Upper lobe of left lung (tissue), 4 donors: Measurements from ENCODE around the gene CANT1.

ENCODE experiments used
- POLR2A ChIP-seq, 4 donors: fragments of 450-650 bp; IDR thresholded peaks; one replicate each; pipeline ENCODE4 v1.5.1; 2016 to 2017; ENCODE audit warnings: antibody characterized with exemption in 4 of 4, mild to moderate bottlenecking in 2 of 4
- TF ChIP-seq, protein P1 (sequence below), 6 experiments: fragments of 450-650 bp in 4 of 6; fragments of 200-600 bp in 2 of 6; sonication (generic) in 2 of 6; IDR thresholded peaks; one replicate each; pipeline ENCODE4 v1.5.1; 2016 to 2019; ENCODE audit warnings: antibody characterized with exemption in 6 of 6

DNA sequence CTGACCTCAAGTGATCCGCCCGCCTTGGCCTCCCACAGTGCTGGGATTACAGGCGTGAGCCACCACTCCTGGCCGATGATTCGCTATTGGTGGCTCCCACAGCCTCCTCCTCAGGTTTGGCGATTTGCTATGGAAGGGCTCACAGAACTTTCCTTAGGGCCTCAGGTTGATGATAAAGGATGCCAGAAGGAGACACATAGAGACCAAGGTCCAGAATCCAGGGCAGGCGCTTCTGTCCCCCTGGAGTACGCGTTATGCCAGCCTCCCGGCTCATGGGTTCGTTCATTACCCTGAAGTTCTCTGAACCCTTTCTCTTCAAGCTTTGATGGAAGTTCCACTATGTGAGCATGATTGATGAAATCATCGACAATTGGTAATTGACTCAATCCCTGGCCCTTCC, 49.8 kb downstream of the CANT1 start:
- TF ChIP-seq, protein P1, sequence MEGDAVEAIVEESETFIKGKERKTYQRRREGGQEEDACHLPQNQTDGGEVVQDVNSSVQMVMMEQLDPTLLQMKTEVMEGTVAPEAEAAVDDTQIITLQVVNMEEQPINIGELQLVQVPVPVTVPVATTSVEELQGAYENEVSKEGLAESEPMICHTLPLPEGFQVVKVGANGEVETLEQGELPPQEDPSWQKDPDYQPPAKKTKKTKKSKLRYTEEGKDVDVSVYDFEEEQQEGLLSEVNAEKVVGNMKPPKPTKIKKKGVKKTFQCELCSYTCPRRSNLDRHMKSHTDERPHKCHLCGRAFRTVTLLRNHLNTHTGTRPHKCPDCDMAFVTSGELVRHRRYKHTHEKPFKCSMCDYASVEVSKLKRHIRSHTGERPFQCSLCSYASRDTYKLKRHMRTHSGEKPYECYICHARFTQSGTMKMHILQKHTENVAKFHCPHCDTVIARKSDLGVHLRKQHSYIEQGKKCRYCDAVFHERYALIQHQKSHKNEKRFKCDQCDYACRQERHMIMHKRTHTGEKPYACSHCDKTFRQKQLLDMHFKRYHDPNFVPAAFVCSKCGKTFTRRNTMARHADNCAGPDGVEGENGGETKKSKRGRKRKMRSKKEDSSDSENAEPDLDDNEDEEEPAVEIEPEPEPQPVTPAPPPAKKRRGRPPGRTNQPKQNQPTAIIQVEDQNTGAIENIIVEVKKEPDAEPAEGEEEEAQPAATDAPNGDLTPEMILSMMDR (IDR thresholded peaks at IDR 0.05) = no peak
- no peak for TF ChIP-seq POLR2A (IDR thresholded peaks at IDR 0.05)
